Measurements from ENCODE around the gene LRRN2. TPM values are rescaled to one million over a fixed set of nuclear protein-coding genes. Genes with fewer than 3 reads are reported as not detected.

LRRN2 gene
- total and polyA plus RNA-seq, 2 donors (not counting 3 experiments of a cell fraction or from before 2014, with no cell fraction given), result not detected

DNA sequence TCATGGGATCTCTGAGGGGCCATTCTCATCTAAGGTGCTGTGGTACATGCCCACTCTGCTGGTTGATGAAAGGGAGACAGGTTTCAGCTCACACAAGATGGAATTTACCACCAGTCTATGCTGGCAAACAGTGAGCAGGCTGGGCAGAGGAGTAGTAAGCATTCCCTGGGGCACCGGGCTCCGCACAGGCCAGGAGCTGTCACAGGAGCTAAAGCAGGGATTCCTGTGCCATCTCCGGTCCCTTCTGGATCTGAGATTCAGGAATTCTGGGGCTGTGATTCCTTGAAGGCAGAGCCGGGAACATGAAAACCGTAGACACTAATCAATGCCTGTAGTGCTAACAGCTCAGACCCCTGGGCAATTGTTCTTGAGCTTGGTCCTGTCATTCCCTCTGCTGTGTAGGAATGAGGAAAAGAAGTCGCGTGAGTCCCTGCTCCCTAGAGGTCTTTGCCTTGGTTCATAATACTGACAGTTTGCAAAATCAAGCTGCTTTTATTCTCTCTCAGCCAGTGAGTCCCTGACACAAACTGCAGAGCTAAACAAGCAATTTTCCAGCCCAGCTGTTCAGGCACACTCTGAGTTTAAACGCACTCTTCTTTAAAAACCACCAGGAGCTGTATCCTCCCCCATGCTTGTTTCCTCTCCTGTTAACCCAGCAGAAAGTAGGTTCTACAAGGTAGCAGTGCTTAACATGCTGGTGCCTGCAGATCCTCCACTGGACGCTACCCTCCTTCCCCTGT lies 116.8 kb downstream of the LRRN2 start:
- ChIA-PET CTCF (interaction anchor here (1.4 to 5.9 kb wide), 4 partner anchors 8 to 239 kb away, joined by 4 to 265 read pairs (median 31); no protein-coding TSS in a partner anchor), POLR2A (no interaction called here)
- H3K4me1 ChIP-seq (ENCODE audit: control insufficient read depth, extremely low read depth, insufficient read depth, low read length), result peaks cover 3% of the 10 kb centered on the region
- no peaks in the 10 kb centered on the region for H3K9me1 ChIP-seq (replicated peaks; ENCODE audit: control insufficient read depth, extremely low read depth, insufficient read depth, low read length)
- no peaks in the 10 kb centered on the region for H3K79me2 ChIP-seq (ENCODE audit: control insufficient read depth, insufficient read depth, low read length)
- H2AFZ ChIP-seq (ENCODE audit: low read depth, low read length), result no peak overlapping the region
- no peak overlapping the region for H3K9ac ChIP-seq (replicated peaks; ENCODE audit: extremely low read depth, insufficient read depth, low read length)
- no peaks in the 10 kb centered on the region for H3K36me3 ChIP-seq (ENCODE audit: control insufficient read depth in 2 of 2, extremely low read depth in 1 of 2, insufficient read depth in 2 of 2, low read length in 2 of 2)
- H3K4me3 ChIP-seq (replicated peaks in 1 of 3; ENCODE audit: insufficient read depth in 1 of 3, low read depth in 1 of 3, low read length in 3 of 3), result no peak overlapping the region
- H3K27ac ChIP-seq (ENCODE audit: insufficient read depth, low read depth, low read length), result no peak overlapping the region
- dilution Hi-C loops (cut with MboI; ENCODE audit: extremely low pct_ligation_motif_present, low sequenced_read_pairs) (no loop called here), intact Hi-C loops (cut with micrococcal nuclease) (loop anchor here (5.0 kb wide), 1 partner anchor 179 kb away; no protein-coding TSS in a partner anchor)
- FAIRE-seq (no peak), DNase-seq (ENCODE audit: low read depth, low spot score) (no peak)
- no peaks in the 10 kb centered on the region for H3K27me3 ChIP-seq (ENCODE audit: control insufficient read depth in 2 of 2, insufficient read depth in 2 of 2, low read length in 2 of 2)
- no peak overlapping the region for H3K4me2 ChIP-seq (ENCODE audit: insufficient read depth, low read length)
- no peaks in the 10 kb centered on the region for H3K9me3 ChIP-seq (replicated peaks; ENCODE audit: control insufficient read depth, insufficient read depth, low read length)
- TF ChIP-seq JUN (IDR thresholded peaks at IDR 0.05; ENCODE audit: borderline replicate concordance, insufficient read depth, insufficient read length, low read depth) (no peak), MYC (IDR thresholded peaks at IDR 0.05; ENCODE audit: low read depth, low read length) (no peak), POLR2A (IDR thresholded peaks at IDR 0.05; ENCODE audit: low read depth, low read length) (no peak), CTCF (IDR thresholded peaks at IDR 0.05; ENCODE audit: extremely low read depth in 1 of 2, insufficient read depth in 1 of 2, low read depth in 1 of 2, low read length in 2 of 2) (no peak), FOS (IDR thresholded peaks at IDR 0.05; ENCODE audit: borderline replicate concordance, insufficient read depth, low read length) (no peak), POLR2AphosphoS5 (IDR thresholded peaks at IDR 0.05; ENCODE audit: insufficient read depth, low read depth, low read length) (no peak), EZH2 (IDR thresholded peaks at IDR 0.05; ENCODE audit: borderline replicate concordance, low read depth, low read length, severe bottlenecking) (no peak), GATA2 (IDR thresholded peaks at IDR 0.05; ENCODE audit: insufficient read depth, insufficient read length, low read depth, low read length) (no peak)
- TF ChIP-seq, protein P1, sequence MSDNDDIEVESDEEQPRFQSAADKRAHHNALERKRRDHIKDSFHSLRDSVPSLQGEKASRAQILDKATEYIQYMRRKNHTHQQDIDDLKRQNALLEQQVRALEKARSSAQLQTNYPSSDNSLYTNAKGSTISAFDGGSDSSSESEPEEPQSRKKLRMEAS (IDR thresholded peaks at IDR 0.05; ENCODE audit: insufficient read depth, insufficient read length), result no peak
- BruUV-seq (replicated peaks), result no TSS peak
- H4K20me1 ChIP-seq (replicated peaks; ENCODE audit: control insufficient read depth, extremely low read depth, insufficient read depth, low read length), result no peaks in the 10 kb centered on the region

Small RNA genes within 50 kb of the gene (small RNA-seq; reads per million reads assigned to genes)
- gene RF00601 (ENCODE audit: insufficient read depth, insufficient read length, low read depth, low replicate concordance), result not detected
- not detected for gene RNA5SP75 (ENCODE audit: insufficient read depth, insufficient read length, low read depth, low replicate concordance)

Other genes with a start within 250 kb of the LRRN2 start
- gene PIK3C2B, start 190.9 kb downstream of the LRRN2 start, total RNA-seq, result 41.8 and 49.0 TPM in 2 replicates
- 33.7 and 36.3 TPM in 2 replicates for gene PIK3C2B, start 190.9 kb downstream of the LRRN2 start, polyA plus RNA-seq
- 49.6 and 67.0 TPM in 2 replicates for gene MDM4, start 169.3 kb downstream of the LRRN2 start, total RNA-seq
- gene MDM4, start 169.3 kb downstream of the LRRN2 start, polyA plus RNA-seq, result 10.4 and 11.7 TPM in 2 replicates
- not detected in 2 replicates for gene NFASC, start 185.1 kb upstream of the LRRN2 start, total RNA-seq
- not detected in 2 replicates for gene NFASC, start 185.1 kb upstream of the LRRN2 start, polyA plus RNA-seq